Muscle layer of colon (tissue), 2 donors: Measurements from ENCODE around the gene MYOD1.

ENCODE experiments used
- H3K27ac ChIP-seq: one replicate; pipeline ENCODE4 v1.7.0; 2013; ENCODE audit warnings: low read depth, mild to moderate bottlenecking, low read length, moderate library complexity
- H3K27me3 ChIP-seq, 2 donors: one replicate each; pipeline ENCODE4 v1.7.0; 2013; ENCODE audit warnings: low read length in 2 of 2, mild to moderate bottlenecking in 2 of 2; ENCODE audit not compliant: insufficient read depth in 2 of 2, control insufficient read depth in 1 of 2
- H3K36me3 ChIP-seq: one replicate; pipeline ENCODE4 v1.7.0; 2013; ENCODE audit warnings: mild to moderate bottlenecking, low read length; ENCODE audit not compliant: insufficient read depth
- H3K4me1 ChIP-seq: one replicate; pipeline ENCODE4 v1.7.0; 2013; ENCODE audit warnings: mild to moderate bottlenecking, low read length; ENCODE audit not compliant: insufficient read depth
- H3K4me3 ChIP-seq, 2 donors: one replicate each; pipeline ENCODE4 v1.7.0; 2013; ENCODE audit warnings: low read length in 2 of 2, low read depth in 1 of 2, mild to moderate bottlenecking in 1 of 2, moderate library complexity in 1 of 2
- H3K9ac ChIP-seq: one replicate; pipeline ENCODE4 v1.7.0; 2013; ENCODE audit warnings: low read length
- H3K9me3 ChIP-seq: one replicate; pipeline ENCODE4 v1.7.0; 2013; ENCODE audit warnings: mild to moderate bottlenecking, low read length
- donor health status: abdominal sarcoma.
- donor health status: Adenocarcinoma of cecum.

MYOD1 gene

DNA sequence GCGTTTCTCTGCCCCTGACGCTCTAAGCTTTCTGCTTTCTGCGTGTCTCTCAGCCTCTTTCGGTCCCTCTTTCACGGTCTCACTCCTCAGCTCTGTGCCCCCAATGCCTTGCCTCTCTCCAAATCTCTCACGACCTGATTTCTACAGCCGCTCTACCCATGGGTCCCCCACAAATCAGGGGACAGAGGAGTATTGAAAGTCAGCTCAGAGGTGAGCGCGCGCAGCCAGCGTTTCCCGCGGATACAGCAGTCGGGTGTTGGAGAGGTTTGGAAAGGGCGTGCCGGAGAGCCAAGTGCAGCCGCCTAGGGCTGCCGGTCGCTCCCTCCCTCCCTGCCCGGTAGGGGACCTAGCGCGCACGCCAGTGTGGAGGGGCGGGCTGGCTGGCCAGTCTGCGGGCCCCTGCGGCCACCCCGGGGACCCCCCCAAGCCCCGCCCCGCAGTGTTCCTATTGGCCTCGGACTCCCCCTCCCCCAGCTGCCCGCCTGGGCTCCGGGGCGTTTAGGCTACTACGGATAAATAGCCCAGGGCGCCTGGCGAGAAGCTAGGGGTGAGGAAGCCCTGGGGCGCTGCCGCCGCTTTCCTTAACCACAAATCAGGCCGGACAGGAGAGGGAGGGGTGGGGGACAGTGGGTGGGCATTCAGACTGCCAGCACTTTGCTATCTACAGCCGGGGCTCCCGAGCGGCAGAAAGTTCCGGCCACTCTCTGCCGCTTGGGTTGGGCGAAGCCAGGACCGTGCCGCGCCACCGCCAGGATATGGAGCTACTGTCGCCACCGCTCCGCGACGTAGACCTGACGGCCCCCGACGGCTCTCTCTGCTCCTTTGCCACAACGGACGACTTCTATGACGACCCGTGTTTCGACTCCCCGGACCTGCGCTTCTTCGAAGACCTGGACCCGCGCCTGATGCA, at the start of gene MYOD1:
Gene MYOD1, plus strand, starts transcription at position 544 of the 910 bp plus-strand sequence. Its CDS starts 212 bp downstream, at position 756.
- Histone ChIP-seq H3K4me3 (no peak within 1 kb of the TSS), H3K4me1 (no peaks in the 10 kb centered on the region), H3K36me3 (no peaks in the 10 kb centered on the region), H3K9ac (no peak within 1 kb of the TSS), H3K9me3 (no peaks in the 10 kb centered on the region), H3K27me3 (peaks cover 17 to 55% of the 10 kb centered on the region in 2 donors), H3K27ac (no peak within 1 kb of the TSS)

DNA sequence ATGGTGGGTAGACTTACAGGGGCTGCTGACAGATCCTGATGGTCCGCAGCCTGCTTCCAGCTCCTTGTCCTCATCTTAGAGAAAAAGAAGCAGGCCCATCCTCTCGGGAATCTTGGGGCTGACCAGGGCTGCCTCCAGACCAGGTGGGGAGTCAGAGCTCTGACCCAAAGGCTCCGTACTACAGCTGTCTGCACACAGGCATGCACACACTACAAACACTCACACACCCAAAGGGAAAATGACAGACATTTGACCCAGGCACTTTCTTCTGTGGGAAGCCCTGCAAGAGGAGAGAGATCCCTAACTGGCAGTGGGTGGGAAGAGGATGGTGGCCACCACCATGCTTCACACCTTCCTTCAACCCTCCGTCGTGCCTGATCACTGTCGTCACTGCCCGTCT, 46.9 kb upstream of the MYOD1 start:
- Histone ChIP-seq H3K4me3 (no peak overlapping the region), H3K9ac (no peak overlapping the region), H3K27ac (no peak overlapping the region), H3K36me3 (no peaks in the 10 kb centered on the region), H3K27me3 (no peaks in the 10 kb centered on the region), H3K9me3 (peaks cover 5% of the 10 kb centered on the region), H3K4me1 (no peaks in the 10 kb centered on the region)

DNA sequence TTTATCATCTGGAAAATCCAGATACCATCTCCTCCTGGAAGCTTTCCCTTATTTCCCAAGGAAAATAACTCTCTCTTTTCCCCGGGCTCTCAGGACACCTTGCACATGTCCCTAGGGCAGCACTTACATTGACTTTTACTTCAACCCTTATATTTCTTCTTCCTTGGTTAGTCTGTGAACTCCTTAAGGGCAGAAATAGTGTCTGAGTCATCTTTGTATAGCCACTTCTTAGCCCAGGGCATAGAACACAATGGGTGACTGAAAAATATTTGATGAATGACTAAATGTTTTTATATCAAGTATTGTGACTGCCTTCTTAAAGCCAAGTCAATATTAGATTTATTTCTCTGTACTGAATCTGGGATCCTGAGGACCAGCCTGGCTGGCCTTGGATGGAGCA, 45.4 kb upstream of the MYOD1 start:
- Histone ChIP-seq H3K27ac (no peak overlapping the region), H3K4me1 (no peaks in the 10 kb centered on the region), H3K9me3 (peaks cover 5% of the 10 kb centered on the region), H3K27me3 (no peaks in the 10 kb centered on the region), H3K4me3 (no peak overlapping the region), H3K9ac (no peak overlapping the region), H3K36me3 (no peaks in the 10 kb centered on the region)

DNA sequence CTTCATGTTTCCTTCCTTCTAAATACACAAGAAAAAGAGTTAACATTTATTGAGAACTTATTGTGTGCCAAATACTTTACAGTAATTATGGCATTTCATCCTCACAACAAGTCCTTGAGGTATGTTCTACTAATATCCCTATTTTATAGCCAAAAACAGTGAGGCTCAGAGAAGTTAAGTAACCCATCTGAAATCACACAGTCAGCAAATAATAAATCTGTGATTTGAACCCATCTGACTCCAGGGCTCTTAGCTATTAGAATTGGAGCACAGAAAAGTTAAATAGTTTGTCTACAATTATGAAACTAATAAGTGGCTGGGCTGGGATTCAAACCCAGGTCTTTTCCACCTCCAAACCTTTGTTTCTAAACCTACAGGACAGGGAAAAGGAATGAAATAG, 36.5 kb upstream of the MYOD1 start:
- H3K4me3 ChIP-seq = no peak overlapping the region
- no peaks in the 10 kb centered on the region for H3K4me1 ChIP-seq
- H3K27ac ChIP-seq = no peak overlapping the region
- no peaks in the 10 kb centered on the region for H3K36me3 ChIP-seq
- H3K27me3 ChIP-seq = no peaks in the 10 kb centered on the region
- no peaks in the 10 kb centered on the region for H3K9me3 ChIP-seq
- no peak overlapping the region for H3K9ac ChIP-seq

DNA sequence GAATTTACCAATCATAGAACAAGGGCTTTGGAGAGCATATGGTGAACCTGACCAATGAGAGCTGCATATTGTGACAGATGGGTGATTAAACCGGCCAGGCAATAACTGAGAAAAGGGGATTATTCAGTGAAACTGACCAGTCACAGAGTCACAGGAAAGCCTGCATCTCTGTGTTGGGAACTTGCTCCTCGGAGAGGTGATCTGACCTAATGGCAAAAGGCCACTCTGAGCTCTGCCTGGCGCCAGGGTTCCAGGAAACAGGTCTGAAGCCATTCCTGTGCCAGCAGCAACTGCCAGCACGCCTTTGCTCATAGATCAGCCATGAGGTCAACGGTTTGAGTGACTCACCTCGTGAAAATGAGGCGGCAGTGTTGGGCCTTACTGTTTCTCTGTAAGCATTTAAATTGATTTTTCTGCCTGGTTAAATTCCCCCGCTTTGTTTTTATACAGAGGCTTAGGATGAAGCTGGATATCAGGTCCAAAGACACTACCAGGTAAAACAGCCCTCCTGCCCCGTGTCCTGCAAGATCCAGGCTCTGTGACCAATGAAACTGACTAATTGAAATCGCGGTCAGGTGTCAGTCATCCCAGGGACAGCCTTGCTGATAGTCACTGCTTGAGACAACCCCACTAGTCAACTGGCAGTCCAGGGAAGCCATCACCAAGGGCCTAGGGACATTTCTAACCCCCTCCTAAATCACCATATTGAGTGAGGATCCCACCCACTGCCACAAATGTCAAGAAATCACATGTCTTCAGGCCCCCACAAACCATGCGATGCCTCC, 35.8 kb upstream of the MYOD1 start:
- no peaks in the 10 kb centered on the region for H3K4me1 ChIP-seq
- H3K36me3 ChIP-seq = no peaks in the 10 kb centered on the region
- no peaks in the 10 kb centered on the region for H3K27me3 ChIP-seq
- no peak overlapping the region for H3K27ac ChIP-seq
- H3K9ac ChIP-seq = no peak overlapping the region
- H3K4me3 ChIP-seq = no peak overlapping the region
- H3K9me3 ChIP-seq = no peaks in the 10 kb centered on the region

DNA sequence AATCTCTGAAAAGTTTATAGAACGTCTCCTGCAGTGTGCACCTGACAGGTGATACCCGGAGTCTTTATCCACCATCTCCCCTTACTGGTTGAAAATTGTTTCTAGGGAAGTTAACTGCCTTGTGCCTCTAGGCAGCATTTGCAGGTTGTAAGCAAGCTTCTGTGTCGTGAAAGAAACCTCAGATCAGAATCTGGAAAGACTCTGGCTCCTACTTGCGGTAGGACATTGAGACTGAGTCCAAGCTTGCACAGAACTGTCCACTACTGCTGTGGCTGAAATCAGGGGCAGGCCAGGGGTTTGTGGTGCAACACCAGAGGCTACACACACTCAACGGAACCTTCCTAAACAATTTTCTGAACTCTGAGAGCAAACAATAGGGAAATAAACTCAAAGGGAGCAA, 34.8 kb upstream of the MYOD1 start:
- Histone ChIP-seq H3K4me1 (no peaks in the 10 kb centered on the region), H3K9ac (no peak overlapping the region), H3K9me3 (no peaks in the 10 kb centered on the region), H3K4me3 (no peak overlapping the region), H3K27me3 (no peaks in the 10 kb centered on the region), H3K27ac (no peak overlapping the region), H3K36me3 (no peaks in the 10 kb centered on the region)

DNA sequence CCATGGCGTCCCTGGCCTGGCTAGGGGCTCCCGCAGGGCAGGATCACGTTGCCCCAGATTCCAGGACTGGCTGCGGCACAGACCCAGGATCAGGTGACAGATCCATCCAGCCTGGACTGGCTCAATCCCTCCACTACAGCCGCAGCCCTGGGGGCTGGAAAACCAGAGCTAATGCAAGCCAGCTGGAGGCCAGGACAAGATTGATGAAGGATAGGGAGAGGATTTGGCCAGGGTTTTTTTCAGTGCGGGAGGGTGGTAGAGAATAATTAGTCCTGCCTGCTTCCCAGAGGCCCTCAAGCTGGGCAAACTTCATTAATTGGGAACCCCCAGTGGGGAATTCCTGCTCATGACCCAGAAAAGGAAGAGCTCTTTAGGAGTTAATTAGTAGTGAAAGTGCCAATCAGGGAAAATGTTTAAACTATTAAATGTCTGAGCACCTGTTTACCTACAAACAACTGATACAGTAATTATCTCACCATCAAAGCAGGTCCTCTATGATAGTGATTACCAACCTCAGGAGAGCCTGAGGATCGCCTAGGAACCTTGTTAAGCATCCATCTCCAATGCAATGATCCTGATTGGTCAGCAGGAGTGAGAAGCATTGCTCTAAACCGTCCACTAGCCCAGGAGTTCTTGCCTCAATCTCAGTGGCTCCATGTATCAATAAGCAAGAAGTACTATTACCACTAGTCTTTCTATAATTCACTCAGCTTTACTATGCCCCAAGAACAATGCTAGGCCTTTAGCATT, 33.0 kb upstream of the MYOD1 start:
- Histone ChIP-seq H3K27me3 (no peaks in the 10 kb centered on the region), H3K9ac (no peak overlapping the region), H3K36me3 (no peaks in the 10 kb centered on the region), H3K4me1 (no peaks in the 10 kb centered on the region), H3K4me3 (no peak overlapping the region), H3K9me3 (no peaks in the 10 kb centered on the region), H3K27ac (no peak overlapping the region)

DNA sequence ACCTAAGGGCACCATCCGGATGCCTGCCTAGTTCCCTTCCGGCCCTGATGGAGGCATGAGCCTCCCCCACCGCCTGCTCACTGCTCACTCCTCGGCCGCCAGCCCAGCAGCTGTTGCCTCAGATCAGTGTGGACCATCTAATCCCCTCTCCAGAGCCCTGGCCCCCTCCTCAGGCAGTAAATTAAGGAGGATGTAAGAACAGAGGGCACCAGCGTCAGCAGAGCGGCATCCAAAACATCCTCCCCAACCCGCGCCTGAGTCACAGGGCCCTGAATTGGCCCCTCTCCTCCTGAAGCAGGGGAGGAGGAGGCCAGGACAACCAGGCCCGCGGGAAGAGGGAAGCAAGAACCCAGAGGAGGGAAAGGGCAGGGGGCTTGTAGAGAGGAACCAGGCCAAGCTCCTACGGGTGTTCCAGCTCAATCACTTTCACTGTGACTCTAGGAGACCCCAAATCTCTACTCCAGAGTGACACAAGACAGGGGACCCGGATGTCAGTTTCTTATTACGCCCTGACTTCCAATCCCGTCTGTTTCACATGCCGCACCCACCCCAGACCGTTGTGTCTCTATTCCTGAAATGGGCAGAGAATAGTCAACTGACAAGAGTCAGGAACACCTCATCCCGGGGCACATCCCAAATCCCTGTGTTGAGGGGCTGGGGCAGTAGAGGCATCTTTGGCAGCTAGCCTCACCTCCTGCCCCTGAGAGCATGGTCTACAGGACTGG, 31.3 kb upstream of the MYOD1 start:
- H3K9me3 ChIP-seq = no peaks in the 10 kb centered on the region
- H3K4me3 ChIP-seq = no peak overlapping the region
- no peaks in the 10 kb centered on the region for H3K27me3 ChIP-seq
- H3K27ac ChIP-seq = no peak overlapping the region
- no peaks in the 10 kb centered on the region for H3K36me3 ChIP-seq
- no peak overlapping the region for H3K9ac ChIP-seq
- no peaks in the 10 kb centered on the region for H3K4me1 ChIP-seq

DNA sequence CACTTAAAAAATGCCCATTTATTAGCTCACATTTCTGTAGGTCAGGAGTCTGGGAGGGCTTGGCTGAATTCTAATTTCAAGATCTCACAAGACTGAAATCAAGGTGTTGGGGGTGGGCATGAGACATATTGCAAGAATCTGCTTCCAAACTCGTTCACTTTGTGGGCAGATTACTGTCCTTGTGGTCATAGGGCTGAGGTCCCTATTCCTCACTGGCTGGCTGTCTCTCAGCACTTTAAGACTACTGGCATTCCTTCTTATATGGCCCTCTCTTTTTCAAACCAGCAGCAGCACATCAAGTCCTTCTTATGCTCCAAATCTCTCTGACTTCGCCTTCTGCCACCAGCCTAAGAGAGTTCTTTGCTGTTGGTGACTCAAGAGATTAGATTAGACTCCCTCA, 27.8 kb upstream of the MYOD1 start:
- Histone ChIP-seq H3K4me1 (no peaks in the 10 kb centered on the region), H3K4me3 (no peak overlapping the region), H3K9ac (no peak overlapping the region), H3K27ac (no peak overlapping the region), H3K9me3 (no peaks in the 10 kb centered on the region), H3K36me3 (no peaks in the 10 kb centered on the region), H3K27me3 (peaks cover 0 to 24% of the 10 kb centered on the region in 2 donors)

DNA sequence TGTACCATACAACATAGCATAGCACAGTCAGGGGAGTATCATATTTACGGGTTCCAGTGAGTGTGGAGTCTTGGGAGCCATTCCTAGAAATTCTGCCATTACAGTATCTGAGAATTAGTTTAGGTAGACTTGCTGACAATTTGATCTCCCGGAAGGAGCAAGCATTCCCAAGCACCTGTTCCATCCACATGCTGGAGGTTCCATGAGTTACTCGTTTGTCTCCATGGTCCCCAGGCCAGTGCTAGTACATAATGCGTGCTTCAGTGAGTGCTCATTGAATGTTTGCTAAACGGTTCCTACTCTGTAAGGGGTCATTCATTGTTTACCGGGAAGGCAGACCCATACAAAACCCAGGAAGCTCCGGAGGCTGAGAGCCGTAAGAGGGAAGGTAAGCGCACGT, 27.4 kb upstream of the MYOD1 start:
- H3K9me3 ChIP-seq = no peaks in the 10 kb centered on the region
- no peak overlapping the region for H3K9ac ChIP-seq
- H3K4me3 ChIP-seq = no peak overlapping the region
- no peak overlapping the region for H3K27ac ChIP-seq
- no peaks in the 10 kb centered on the region for H3K4me1 ChIP-seq
- H3K27me3 ChIP-seq = peaks cover 0 to 26% of the 10 kb centered on the region in 2 donors
- no peaks in the 10 kb centered on the region for H3K36me3 ChIP-seq

DNA sequence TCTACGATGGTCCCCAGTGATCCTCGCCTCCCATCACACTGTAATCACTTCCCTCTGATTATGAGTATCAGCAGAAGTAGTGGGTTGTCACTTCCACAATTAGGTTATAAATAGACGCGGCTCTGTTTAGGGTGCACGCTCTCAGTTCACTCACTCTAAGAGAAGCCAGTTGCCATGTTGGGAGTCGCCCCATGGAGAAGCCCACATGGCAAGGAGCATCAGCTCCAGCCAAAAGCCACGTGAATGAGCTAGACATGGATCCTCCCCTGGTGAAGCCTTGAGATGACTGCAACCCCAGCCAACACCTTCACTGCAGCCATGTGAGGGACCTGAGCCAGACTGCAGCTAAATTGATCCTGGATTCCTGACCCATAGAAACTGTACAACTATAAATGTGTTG, 26.4 kb upstream of the MYOD1 start:
- Histone ChIP-seq H3K4me3 (no peak overlapping the region), H3K9me3 (no peaks in the 10 kb centered on the region), H3K27ac (no peak overlapping the region), H3K27me3 (peaks cover 0 to 26% of the 10 kb centered on the region in 2 donors), H3K9ac (no peak overlapping the region), H3K36me3 (no peaks in the 10 kb centered on the region), H3K4me1 (no peaks in the 10 kb centered on the region)
